Right lung (tissue), 5 donors: Measurements from ENCODE around the gene MALSU1. TPM values are rescaled to one million over a fixed set of nuclear protein-coding genes. Genes with fewer than 3 reads are reported as not detected.
"Not testable (repeated sequence)": the region's sequence is repeated elsewhere in the genome, so short reads cannot be mapped to it uniquely, and the experiment has no call there.

Experiments used
- DNase-seq, 2 donors: peaks; one replicate each; pipeline ENCODE4 v3.0.0-alpha.2; 2013
- polyA plus RNA-seq, 5 donors: library from polyadenylated mRNA; unstranded; fragments of 120-200 nt; gene quantifications; one replicate each; pipeline versions ENCODE4 v1.2.1 to v1.2.3, GENCODE V29; 2013; ENCODE audit warnings: inconsistent platforms in 1 of 5, low replicate concordance in 1 of 5; ENCODE audit not compliant: insufficient read length in 5 of 5, insufficient read depth in 1 of 5

Gene MALSU1
- polyA plus RNA-seq, 5 donors = 47.3 to 58.0 (median 52.1) TPM

DNA sequence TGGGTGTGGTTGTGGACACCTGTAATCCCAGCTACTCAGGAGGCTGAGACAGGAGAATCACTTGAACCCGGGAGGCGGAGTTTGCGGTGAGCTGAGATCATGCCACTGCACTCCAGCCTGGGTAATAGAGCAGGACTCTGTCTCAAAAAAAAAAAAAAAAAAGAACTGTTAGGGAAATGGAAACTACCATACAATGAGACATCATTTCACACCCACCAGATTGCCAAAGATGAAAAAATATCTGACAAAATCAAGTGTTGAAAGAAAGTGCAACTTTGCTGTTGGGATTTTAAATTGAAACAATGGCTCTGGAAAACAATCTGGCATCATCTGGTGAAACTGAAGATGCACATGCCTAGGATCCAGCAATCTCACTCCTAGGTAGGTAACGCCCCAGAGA lies 16.1 kb upstream of the MALSU1 start:
- no peak for DNase-seq

DNA sequence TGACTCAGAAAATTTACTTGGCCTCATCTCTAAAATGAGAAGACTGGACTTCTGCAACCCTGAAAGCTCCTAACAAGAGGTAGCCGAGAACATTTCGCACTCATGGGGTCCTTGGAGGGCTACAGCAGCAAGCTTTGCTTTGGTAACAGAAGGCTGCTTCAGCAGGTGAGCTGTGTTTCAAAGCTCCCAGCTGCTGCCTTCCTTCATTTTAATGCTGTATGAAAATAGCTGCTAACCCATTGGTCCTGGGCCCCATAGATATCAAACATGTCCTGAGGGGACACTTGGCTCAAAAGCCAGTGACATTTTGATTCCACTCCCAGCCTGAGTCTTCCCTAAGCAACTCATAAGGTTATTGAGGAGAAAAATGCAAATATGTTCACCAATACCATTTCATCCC lies 14.3 kb upstream of the MALSU1 start:
- DNase-seq = no peak

DNA sequence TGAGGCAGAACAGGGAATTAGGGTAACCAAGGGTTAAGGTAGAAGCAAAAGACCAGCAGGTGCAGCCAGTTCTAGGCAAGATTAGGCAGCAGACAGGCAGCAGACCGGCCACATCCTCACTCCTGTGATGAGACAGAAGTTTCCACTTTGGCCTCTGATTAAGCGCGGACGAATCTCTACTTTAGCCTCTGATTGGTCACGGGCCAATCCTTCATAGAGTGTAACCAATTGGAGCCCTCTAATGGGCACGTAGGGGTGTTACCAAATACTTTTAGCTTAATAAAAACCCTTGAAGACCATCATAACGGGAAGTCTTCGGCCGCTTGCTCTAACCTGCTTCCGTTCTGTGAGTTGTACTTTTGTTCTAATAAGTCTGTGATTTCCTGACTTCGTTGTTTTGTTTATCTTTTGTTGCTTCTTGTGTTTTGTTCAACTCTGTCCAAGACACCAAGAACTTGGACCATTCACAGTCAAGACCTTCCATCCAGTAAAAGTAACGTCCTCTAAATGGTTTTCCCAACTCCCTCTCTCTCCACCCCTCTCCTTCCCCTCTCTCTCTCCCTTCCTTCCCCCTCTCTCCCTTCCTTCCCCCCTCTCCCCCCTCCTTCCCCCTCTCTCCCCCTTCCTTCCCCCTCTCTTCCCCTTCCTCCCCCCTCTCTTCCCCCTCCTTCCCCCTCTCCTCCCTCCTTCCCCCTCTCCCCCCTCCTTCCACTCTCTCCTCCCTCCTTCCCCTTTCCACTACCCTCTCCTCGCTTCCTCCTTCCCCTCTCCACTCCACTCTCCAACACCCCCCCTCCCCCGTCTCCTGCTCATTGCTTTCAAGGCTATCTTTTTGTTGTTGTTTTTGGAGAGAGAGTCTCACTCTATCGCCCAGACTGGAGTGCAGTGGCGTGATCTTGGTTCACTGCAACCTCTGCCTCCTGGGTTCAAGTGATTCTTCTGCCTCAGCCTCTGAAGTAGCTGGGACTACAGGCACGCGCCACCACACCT lies 13.2 kb upstream of the MALSU1 start:
- no peak for DNase-seq

DNA sequence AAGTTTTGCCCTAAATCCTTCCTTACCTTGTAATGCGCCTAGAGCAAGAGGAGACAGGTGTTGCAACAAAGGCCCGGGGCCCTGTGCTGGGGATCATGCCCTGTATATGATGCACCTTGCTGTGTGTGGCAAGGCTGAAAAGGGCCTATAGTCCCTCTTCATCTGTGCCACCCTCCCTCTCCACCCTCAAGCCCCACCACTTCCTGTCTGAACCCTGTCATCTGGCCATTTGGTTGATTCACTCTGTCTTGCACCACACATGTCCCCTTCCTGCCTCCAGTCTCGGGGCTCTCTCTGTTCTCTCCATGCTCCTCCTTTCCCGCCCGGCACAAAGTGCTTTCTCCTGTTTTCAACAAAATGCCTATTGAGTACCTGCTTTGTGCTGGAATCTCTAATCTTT lies 11.5 kb upstream of the MALSU1 start:
- no peak for DNase-seq

DNA sequence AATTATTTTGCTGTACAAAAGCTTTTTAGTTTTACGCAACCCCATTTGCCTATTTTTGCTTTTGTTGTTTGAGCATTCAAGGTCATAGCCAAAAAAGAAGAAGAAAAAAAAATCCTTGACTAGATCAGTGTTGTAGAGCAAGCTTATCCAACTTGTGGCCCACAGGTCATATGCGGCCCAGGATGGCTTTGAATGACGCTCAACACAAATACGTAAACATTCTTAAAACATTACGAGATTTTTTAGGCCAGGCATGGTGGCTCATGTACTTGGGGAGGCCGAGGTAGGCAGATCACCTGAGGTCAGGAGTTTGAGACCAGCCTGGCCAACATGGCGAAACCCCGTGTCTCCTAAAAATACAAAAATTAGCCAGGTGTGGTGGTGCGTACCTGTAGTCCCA lies 8.1 kb upstream of the MALSU1 start:
- DNase-seq = no peak

DNA sequence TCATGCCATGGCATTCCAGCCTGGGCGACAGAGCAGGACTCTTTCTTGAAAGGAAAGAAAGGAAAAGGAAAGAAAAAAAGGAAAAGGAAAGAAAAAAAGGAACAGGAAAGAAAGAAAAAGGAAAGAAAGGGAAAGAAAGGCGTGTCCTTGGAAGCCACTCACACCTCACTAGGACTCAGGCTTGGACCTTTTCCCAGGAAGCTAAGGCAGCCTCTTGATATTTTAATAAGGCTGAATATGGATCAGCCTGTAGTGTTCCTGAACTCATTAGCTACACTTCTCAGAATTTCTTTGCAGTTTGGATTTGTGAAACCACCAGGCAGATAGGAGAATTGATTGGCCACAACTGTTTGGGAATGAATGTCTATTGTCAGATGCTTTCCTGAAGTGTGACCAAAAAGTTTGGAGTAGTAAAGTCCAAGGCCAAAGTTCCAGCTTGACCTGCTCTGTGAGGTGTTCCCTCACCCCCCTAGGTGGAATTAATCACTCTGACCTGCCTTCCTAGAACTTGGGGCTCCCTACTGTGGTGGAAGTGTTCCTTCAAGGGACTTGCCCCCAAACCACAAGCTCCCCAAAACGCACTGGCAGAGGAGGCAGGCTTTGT lies 7.1 kb upstream of the MALSU1 start:
- no peak for DNase-seq

DNA sequence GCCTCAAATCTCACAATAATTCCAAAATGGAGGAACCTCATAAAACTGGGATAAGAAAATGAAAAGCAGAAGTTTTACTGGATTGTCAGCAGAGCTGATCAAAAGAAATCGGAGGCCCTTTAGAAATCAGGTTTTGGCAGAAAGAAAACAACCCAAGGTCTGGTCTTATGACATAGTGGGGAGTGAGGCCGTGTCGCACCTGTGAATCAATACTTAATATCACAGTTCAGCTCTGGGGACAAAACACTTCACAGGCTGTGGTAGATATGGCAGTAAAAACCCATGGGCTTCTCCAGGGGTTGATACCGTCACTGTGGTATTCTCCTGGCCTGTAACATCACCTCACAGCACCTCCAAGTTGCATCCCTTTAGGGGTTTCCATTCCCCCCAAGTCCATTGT lies 6.5 kb upstream of the MALSU1 start:
- no peak for DNase-seq

DNA sequence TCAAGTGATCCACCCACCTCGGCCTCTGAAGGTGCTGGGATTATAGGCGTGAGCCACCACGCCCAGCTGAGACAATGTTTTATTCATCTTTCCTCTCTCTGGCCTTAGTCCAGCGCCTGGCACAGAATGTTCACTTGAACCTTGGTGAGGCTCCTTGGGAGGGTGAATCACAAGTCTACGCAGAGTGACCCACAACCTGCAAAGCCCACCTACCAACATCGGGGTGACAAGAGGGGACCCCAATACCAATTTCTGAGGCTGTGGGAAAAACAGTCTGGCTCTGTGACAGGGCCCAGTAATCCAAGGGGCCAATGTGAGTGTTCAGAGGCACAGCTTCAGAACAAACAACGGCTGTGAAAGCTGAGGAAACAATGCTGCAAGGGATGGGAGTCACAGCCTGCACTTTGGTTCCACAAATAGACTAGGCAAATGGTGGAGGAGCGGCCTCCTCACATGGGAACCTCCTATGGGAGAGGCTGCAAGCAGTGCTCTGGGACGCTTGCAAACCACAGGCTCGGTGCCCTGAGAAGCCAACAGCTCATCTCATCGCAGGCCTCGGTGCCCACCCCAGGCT lies 5.6 kb upstream of the MALSU1 start:
- no peak for DNase-seq

DNA sequence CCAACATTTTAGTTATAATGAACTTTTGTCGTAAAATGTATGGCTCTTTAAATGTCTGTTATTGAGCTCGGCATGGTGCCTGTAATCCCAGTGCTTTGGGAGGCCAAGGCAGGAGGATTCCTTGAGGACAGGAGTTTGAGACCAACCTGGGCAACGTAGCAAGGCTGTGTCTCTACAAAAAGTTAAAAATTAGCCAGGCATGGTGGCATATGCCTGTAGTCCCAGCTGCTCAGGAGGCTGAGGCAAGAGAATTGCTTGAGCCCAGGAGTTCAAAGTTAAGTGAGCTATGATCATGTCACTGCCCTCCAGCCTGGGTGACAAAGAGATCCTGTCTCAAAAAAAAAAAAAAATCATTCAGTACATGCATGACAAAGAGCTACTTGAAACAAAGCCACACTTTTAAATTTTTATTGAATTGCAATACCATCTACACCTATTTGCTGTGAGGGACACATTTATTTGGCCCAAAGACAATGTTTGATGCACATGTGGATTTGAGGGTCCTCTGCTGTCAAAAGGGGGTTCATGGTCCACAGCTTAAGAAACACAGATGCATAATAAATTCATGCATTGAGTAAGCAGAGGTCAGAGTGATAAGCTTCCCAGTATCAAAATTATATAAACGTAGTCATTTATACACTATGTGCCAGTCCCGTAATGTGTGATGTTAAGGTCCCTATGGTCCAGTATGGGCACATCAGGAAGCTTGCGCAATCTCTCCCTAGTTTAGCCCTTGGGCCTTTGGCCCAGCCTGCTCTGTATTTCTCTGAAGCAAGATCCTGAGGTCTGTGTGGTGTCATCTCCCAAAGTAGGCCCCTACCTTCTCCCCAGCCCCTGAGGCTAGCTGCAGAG lies 4.4 kb upstream of the MALSU1 start:
- DNase-seq = no peak

DNA sequence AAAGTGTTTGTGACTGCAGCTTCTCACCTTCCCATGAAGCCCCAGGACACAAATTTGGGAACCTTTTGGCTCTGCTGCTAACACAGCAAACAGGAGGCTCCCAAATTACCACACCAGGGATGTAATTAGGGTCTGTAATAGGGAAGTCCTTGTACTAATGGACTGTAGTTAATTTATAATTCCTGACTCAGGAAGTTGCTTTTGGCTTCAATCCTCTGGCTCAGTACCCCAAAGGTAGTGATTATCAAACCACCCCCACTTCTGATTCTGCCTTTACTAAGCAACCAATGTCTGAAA lies 3.8 kb upstream of the MALSU1 start:
- no peak for DNase-seq

DNA sequence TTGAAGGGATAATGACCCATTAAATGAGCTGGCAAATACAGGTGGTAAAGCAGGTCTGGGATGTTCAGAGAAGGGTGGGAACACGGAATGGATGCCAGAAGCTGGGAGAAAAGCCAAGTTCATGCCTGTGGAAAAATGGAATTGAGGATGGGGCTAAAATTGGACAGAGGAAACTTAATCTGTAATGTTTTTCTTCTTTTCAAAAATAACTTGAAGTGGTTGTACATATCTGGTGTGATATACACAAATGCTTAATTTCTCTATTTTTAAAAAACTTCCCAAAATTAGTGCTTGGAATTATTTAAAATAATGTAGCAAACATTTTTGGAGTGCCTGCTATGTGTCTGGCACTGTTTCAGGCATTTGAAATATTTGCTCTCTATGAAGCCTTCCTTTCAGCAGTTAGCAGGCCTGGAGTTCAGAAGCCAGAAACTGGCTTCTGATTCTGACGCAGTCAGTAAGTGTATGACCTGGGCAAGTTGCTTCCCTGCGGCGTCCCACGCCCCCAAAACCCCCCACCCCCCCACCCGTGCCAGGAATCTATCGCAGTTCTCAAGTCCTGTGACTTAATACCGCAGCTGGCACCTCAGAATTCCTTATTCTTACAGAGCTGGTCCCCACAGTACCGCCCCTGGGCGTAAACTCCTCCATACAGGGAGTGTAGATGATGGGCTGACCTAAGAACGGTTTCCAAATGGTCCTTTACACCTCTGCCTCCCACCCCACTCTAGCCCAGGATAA lies 828 bp upstream of the MALSU1 start:
- peak; percentile 17 to 31 for DNase-seq

DNA sequence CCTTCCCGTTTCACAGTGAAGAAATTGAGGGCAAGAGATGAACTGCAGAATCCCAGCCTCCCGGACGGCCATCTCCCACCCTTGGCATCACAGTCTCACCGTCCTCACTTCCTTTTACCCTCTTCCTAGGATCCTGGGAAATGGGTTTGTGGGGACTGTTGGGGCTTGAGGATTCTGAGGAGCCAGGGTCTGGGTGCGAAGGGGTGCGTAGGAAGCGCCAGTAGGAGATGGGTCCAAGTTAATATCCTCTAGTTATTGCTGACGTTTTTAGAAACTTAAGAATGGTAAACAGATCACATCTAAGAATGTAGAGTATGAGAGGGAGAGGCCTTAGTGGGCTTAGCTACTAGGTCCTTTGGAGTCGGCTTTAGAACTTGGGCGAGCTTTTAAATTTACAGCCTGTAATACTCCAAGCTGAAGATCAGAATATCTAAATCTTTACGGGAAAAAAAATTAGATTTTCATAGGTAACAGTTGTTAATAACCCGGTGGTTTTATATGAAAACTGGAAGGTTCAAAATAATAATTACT lies 696 bp downstream of the MALSU1 start:
- DNase-seq = peak in 1 of 2 donors; percentile 2

DNA sequence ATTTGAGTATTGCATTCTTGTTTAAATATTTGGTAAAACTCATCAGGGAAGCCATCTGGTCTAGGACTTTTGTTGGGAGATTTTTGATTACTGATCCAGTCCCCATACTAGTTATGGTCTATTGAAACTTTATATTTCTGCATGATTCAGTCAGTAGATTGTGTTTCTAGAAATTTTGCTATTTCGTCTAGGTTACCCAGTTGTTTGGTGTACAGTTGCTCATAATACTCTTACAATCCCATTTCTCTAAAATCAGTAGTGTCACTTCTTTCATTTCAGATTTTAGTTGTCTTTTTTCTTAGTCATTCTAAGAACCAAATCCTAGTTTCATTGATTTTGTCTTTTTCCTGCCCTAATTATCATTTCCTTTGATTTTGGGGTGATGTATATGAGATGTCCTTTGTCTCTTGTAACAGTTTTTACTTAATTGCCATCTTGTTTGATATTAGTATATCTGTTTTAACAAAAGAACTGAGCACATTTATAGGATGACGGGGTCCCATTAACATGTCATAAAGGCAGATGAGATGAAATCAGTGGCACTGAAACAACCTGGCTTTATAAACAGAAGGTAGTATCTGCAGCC lies 7.9 kb downstream of the MALSU1 start:
- DNase-seq = no peak

DNA sequence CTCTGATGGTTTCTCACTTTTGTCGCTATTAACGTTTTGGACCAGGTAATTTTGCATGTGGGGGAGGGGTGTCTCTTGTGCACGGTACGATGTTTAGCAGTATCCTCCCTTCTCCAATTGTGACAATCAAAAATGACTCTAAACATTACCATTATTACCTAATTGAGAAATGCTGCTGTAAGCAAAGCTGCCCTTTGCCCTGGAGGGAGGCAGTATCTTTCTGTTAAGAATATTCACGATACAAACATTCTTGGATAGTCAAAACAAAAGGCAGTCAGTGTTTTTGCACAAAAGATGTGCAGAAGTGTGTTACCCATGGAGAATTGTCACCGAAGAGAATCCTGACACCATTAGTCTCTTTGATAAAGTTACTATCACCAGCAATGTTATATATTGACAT lies 9.6 kb downstream of the MALSU1 start:
- DNase-seq = no peak

DNA sequence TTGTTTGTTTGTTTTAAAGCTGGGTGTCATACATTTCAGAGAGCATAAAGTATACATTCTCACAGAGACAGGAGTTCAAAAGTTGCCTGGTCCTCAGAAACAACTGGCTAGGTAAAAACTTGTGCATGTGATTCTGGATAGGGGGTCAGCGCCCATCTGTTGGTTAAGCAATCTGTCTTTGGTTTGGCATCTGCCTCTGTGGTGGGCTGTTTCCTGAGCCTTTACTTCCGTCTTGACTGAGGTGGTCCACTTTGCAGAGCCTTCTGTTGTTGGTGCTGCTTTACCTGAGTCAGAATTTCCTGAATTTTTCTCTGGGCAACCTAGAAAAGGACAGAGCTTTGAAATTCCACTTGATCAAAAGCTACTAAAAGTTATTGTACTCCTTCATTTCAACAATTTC lies 13.0 kb downstream of the MALSU1 start:
- not testable (repeated sequence) for DNase-seq

DNA sequence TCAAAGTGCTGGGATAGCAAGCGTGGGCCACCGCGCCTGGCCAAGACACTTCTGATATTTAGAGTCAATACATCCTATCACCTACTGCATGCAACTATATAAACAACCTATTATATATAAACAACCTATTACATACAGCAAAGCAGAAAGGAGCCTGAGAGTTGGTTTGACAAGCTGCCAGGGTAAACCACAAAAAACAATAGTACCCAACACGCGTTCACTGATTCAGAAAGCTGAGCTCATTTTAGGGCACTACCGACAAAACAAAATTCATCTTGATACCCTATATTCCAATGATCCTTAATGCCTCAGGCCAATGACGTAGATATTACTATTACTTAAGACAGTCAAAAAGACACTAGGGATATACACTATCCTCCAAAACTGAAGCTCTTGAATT lies 16.2 kb downstream of the MALSU1 start:
- DNase-seq = no peak

DNA sequence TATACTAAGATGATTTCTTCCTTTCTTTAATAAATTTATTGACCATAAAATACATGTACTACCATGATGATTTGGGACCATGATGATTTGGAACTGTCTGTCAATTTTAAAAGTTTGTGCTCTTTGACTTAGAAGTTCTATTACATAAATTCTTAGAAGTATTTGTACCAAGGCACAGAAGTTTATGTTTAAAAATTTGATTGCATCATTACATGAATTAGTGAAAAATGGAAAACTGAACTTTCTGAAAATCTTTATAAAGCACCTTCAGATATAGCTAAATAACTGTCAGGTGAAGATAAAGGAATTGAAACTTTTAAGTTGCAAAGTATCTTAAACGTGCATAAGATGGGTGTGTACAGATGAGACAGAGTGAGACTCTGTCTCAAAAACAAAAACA lies 32.0 kb downstream of the MALSU1 start:
- no peak for DNase-seq

DNA sequence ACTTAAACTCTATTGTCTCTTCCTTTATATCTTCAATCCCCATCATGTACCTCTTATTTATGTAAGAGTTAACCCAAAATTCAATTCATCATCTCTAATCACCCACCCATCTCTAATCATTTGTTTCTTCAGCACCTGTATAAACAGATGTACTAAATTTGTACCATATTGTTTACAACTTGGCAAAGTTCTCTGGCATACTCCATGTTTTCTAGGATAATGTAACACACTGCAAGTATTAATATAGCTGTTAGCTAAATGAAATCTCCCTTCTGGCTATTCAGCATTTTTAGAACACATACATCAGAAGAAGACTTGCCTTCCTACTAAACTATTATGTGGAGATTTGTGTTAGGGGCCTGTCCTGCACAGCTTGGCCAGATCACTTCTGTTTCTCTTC lies 33.1 kb downstream of the MALSU1 start:
- peak; percentile 25 to 38 for DNase-seq

DNA sequence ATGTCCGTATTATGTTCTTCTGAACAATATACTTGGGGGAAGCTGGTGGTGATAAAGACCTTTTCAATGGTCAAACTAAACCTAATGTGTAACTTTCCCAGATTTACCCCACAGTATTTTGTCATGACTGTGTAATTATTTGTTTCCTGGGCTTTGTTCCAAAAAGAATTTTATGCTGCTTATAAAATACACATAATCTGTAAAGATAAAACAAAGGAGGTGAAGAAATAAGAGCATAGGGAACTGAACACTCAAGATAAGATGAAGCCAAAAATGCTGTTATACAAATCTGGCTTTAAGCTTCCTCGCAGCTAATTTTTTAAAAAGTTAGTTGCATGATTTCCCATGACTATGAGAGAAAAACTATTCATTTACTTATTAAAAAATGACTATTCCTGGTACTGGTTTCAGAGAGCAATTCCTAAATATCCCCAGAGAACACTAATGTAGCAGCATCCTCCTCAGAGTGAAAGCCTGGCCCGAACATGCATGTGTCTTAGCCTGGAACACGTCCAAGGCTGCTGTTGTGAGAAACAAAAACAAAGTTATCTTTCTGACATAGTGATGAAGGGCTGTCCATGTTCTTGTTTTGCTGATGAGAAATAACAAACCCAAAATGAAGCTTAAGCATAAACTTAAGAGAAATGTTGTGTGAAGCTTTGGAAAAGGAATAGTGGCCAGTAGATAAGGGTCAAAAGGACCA lies 33.9 kb downstream of the MALSU1 start:
- DNase-seq = peak; percentile 85 to 90

DNA sequence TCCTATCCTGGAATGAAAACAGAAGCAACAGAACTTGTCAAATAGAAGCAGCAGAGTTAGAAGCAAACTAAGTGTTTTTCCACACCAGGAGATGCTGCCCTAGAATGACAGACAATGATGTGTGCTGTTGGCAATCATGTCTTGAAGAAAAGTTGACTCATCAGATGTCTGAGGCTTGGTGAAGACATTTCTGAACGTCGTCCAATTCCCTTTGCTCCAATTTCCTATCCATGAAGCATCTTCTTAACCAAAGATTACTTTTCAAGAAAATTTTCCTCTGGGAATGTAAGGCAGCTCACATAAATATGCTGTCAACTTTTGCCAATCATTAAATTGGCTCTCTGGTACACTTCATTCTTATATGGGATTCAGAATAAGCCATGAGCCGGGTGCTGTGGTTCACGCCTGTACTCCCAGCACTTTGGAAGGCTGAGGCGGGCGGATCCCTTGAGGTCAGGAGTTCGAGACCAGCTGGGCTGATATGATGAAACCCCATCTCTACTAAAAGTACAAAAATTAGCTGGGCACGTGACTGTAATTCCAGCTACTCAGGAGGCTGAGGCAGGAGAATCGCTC lies 34.6 kb downstream of the MALSU1 start:
- peak; percentile 49 to 68 for DNase-seq
